SJCRH30 (cell line): ENCODE measurements around the gene IL1RAPL1. TPM values are rescaled to one million over a fixed set of nuclear protein-coding genes. Genes with fewer than 3 reads are reported as not detected.

Experiments used
- DNase-seq, 2 experiments: peaks; one replicate each; pipeline ENCODE4 v3.0.0-alpha.2; 2015 to 2020
- H3K27ac ChIP-seq: fragments of 250-450 bp; sonication (Bioruptor Pico); 2 replicates; pipeline ENCODE4 v1.5.1; 2020; ENCODE audit warnings: mild to moderate bottlenecking, moderate library complexity
- H3K27me3 ChIP-seq: fragments of 250-450 bp; sonication (Bioruptor Pico); 2 replicates; pipeline ENCODE4 v1.5.1; 2020; ENCODE audit warnings: mild to moderate bottlenecking, moderate library complexity
- H3K36me3 ChIP-seq: fragments of 250-450 bp; sonication (Bioruptor Pico); 2 replicates; pipeline ENCODE4 v1.5.1; 2020; ENCODE audit warnings: mild to moderate bottlenecking, moderate library complexity
- H3K4me1 ChIP-seq: fragments of 250-450 bp; sonication (Bioruptor Pico); 2 replicates; pipeline ENCODE4 v1.5.1; 2020; ENCODE audit warnings: mild to moderate bottlenecking, moderate library complexity
- H3K4me3 ChIP-seq: fragments of 250-450 bp; sonication (Bioruptor Pico); 2 replicates; pipeline ENCODE4 v1.5.1; 2020; ENCODE audit warnings: mild to moderate bottlenecking, moderate library complexity
- H3K9me3 ChIP-seq: fragments of 250-450 bp; sonication (Bioruptor Pico); replicated peaks from 2 replicates; pipeline ENCODE4 v1.5.1; 2020; ENCODE audit warnings: mild to moderate bottlenecking, moderate library complexity
- total RNA-seq: library from RNA; depleted of rRNA; stranded (reverse); fragments of >200 nt; shearing (Covaris generic); gene quantifications from 2 replicates; pipeline ENCODE4 v1.2.3, GENCODE V29; 2014

The IL1RAPL1 gene
- total RNA-seq, 1 experiment from 2014 or later: not detected

DNA sequence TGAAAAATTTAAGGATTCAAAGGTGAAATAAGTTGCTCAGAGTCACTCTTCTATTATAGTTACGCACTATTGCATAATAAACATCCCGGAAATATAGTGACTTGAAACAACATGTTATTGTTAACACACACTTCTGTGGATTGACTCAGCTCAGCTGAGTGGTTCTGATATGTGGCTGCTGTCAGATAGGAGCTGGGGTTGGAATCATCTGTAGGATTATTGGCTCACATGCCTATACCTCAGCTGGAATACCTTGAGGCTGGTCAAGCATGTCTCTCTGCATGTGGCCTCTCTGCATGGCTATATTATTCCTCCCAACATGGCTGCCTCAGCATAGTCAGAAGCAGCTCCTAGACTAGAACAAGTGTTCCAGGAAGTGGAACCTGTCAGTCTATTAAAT lies 1141.4 kb downstream of the IL1RAPL1 start:
- no peaks in the 10 kb centered on the region for H3K9me3 ChIP-seq
- H3K27ac ChIP-seq: no peak overlapping the region
- no peak overlapping the region for H3K4me3 ChIP-seq
- no peak for DNase-seq
- H3K27me3 ChIP-seq: no peaks in the 10 kb centered on the region
- H3K4me1 ChIP-seq: no peaks in the 10 kb centered on the region
- H3K36me3 ChIP-seq: no peaks in the 10 kb centered on the region

DNA sequence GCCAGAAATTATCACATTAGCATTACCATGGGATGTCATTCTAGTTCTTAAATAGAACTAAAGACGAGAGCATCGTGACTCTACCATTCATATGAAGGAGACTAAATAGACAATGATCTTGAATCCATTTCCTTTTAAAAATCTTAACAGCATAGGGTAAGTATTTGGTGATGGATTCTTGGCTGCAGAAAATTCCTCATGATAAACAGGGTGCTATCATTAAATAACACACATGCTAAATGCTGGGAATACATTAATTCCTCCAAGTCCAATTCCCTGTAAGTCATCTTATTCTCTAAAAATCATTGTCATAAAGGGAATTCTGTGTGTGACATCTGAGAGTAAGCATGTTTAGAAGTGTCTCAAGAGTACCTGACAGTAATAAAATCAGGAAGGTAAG lies 1157.7 kb downstream of the IL1RAPL1 start:
- Histone ChIP-seq H3K4me3 (no peak overlapping the region), H3K4me1 (no peaks in the 10 kb centered on the region), H3K27me3 (no peaks in the 10 kb centered on the region), H3K27ac (no peak overlapping the region), H3K9me3 (no peaks in the 10 kb centered on the region), H3K36me3 (no peaks in the 10 kb centered on the region)
- no peak for DNase-seq

DNA sequence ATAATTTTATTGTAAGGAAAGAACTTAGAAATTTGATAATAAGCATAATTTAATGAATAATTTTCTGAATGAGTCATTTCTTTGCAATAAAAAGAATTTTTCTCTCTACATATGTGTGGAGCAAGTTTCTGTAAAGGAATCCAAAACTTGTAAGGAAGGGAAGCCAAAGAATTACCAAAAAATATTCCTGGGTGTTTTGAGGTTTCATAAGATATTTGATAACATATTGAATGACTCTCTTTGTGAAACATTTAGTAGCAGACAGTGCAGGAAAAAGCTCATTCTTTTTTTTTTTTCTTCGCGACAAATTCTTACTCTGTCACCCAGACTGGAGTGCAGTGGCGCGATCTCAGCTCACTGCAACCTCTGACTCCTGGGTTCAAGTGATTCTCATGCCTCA lies 1159.1 kb downstream of the IL1RAPL1 start:
- H3K4me3 ChIP-seq: no peak overlapping the region
- no peaks in the 10 kb centered on the region for H3K9me3 ChIP-seq
- no peak overlapping the region for H3K27ac ChIP-seq
- no peaks in the 10 kb centered on the region for H3K4me1 ChIP-seq
- H3K36me3 ChIP-seq: no peaks in the 10 kb centered on the region
- H3K27me3 ChIP-seq: no peaks in the 10 kb centered on the region
- no peak for DNase-seq

DNA sequence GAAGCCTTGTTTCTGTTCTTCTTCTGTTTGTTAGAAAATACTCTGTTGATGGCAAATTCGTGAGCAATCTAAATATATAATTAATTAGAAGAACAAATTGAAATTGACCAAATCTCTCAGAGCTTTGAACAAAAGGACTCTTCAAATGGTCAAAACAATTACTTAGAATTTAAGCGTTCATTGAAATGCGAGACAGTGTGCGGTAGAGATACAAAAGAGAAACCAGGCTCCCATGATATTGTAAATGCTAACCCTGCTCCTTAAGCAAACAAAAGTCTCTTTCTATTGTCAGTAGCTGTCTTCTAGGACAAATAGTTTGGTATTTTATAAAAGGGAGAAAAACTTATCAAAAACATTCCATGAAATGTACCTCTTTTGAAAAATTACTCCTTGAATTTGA lies 1174.8 kb downstream of the IL1RAPL1 start:
- Histone ChIP-seq H3K27ac (no peak overlapping the region), H3K36me3 (no peaks in the 10 kb centered on the region), H3K27me3 (no peaks in the 10 kb centered on the region), H3K9me3 (no peaks in the 10 kb centered on the region), H3K4me1 (no peaks in the 10 kb centered on the region), H3K4me3 (no peak overlapping the region)
- DNase-seq: no peak

DNA sequence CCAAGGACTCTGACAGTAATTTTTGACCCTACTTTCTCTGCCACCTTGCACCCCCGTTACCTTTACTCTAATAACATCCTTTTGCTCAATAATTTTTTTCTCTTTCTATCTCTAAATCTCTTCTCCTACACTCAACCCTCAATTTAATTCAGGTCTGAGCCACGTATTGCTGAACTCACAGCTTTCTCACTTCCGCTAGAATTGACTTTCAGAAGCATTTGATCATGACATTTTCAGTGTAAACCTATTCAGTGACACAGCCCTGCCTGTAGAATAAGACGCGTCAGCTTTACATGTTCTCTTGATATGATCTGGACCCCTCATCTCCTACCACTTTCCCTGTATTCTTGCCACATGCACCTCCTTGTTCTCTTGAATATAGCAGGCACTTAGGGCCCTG lies 1188.6 kb downstream of the IL1RAPL1 start:
- Histone ChIP-seq H3K4me1 (no peaks in the 10 kb centered on the region), H3K27me3 (no peaks in the 10 kb centered on the region), H3K9me3 (no peaks in the 10 kb centered on the region), H3K27ac (no peak overlapping the region), H3K36me3 (no peaks in the 10 kb centered on the region), H3K4me3 (no peak overlapping the region)
- no peak for DNase-seq

DNA sequence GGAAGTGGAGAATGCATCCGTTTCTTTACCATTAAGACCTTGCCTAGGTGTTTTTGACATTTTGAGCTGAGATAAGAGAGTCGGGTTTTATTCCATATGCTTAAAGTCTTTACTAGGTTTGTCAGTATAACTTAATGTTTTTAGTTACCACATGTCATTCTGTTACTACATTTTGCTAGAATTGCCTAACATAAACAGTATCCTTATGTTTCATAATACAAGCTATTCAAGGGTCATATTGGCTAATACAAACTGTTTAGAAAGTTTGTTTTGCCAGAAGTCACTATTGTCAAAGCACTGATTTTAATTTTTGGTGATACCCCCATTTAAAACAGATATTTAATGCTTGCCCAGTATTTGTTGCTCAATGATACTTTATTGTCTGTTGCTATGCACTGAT lies 1200.4 kb downstream of the IL1RAPL1 start:
- Histone ChIP-seq H3K9me3 (no peaks in the 10 kb centered on the region), H3K4me1 (no peaks in the 10 kb centered on the region), H3K4me3 (no peak overlapping the region), H3K36me3 (no peaks in the 10 kb centered on the region), H3K27me3 (no peaks in the 10 kb centered on the region), H3K27ac (no peak overlapping the region)
- DNase-seq: no peak

DNA sequence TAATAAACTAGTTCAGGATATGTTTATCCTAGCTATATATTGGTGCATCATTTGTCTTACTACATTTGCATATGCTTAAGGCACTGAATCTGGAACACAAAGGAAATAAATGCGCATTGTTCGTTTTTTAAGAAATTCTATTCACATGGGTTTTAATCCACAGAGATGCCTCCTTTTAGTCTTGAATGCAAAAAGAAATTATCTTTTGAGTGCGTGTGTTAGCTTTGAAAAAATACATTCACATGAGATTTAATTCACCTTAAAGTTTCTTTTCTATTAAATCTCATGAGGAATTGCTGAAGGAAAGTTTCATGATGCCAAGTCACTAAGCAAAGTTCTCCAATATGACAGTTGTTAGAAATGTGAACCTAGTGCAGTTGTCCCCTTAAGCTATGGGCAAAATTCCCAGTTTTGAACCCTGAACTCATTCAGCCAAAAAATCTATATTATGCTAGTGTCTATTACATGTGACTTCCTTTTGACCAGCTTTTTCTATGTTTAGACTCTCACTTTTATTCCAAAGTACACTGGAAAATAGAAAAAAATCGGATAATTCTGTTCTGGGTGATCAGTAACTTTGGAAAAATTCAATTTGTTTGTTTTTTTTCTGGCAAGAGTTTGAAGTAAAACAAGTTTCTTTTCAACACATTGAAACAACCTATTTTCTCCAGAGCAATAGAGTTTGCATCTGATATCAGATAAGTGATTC lies 1201.9 kb downstream of the IL1RAPL1 start:
- DNase-seq: peak in 1 of 2 experiments; percentile 2
- H3K4me3 ChIP-seq: no peak overlapping the region
- no peaks in the 10 kb centered on the region for H3K27me3 ChIP-seq
- H3K4me1 ChIP-seq: no peaks in the 10 kb centered on the region
- H3K27ac ChIP-seq: no peak overlapping the region
- no peaks in the 10 kb centered on the region for H3K36me3 ChIP-seq
- H3K9me3 ChIP-seq: no peaks in the 10 kb centered on the region

DNA sequence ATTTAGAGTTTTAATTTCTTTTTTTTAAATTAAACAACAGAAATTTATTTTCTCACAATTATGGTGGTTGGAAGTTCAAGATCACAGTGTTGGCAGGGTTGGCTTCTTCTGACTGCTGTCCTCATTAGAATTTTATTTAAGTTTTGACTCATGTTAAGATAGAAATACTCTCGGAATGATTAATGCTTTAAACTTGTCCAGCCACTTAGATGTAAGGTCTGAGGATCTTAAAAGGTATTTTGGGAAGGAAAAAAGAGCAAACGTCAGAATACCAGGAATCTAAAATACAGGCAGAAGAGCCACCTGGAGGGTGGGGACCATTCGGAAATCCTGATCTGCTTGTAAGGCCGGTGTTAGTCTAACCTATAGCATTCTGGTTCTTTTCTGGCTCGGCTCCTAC lies 1205.1 kb downstream of the IL1RAPL1 start:
- Histone ChIP-seq H3K27ac (no peak overlapping the region), H3K4me3 (no peak overlapping the region), H3K27me3 (no peaks in the 10 kb centered on the region), H3K4me1 (no peaks in the 10 kb centered on the region), H3K36me3 (no peaks in the 10 kb centered on the region), H3K9me3 (no peaks in the 10 kb centered on the region)
- DNase-seq: no peak

DNA sequence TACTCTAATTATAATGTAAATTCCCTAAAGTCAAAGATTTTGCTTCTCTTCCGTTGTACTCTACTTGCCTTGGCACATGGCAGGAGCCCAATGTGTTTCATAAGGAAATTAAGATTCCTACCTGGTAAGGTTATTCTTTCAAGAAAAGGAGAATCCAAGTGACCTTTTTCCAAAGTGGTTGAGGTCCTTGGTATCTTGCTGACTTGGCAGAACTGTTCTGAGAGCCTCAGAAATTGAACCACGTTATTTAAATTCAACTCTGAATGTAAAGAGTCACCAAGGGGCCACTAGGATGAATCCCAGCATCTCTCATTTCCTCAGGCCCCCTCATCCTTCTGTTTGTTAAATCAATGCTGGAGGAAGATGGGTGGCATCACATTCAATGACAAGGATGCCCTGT lies 1209.9 kb downstream of the IL1RAPL1 start:
- no peaks in the 10 kb centered on the region for H3K9me3 ChIP-seq
- no peaks in the 10 kb centered on the region for H3K27me3 ChIP-seq
- no peak overlapping the region for H3K4me3 ChIP-seq
- H3K36me3 ChIP-seq: no peaks in the 10 kb centered on the region
- H3K4me1 ChIP-seq: no peaks in the 10 kb centered on the region
- no peak overlapping the region for H3K27ac ChIP-seq
- no peak for DNase-seq

DNA sequence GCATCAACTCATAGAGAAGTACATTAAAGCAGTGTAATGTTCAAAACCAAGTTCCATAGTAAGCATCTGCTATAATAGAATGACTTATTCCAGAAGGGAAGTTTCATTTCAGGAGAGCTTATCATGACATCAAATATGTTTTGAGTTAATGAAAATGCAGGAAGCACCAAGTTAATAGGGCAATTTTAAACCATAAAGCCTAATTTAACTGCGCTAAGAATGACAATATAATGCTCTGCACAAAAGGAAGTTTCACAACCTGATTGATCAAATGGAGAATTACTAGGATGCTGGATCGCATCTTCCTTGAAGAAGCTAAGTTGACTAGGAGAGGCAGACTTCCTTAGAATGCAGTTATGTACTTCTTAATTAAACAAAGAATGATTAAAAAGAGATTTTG lies 1211.2 kb downstream of the IL1RAPL1 start:
- no peaks in the 10 kb centered on the region for H3K27me3 ChIP-seq
- no peak overlapping the region for H3K27ac ChIP-seq
- H3K9me3 ChIP-seq: no peaks in the 10 kb centered on the region
- DNase-seq: no peak
- no peaks in the 10 kb centered on the region for H3K36me3 ChIP-seq
- no peak overlapping the region for H3K4me3 ChIP-seq
- no peaks in the 10 kb centered on the region for H3K4me1 ChIP-seq

DNA sequence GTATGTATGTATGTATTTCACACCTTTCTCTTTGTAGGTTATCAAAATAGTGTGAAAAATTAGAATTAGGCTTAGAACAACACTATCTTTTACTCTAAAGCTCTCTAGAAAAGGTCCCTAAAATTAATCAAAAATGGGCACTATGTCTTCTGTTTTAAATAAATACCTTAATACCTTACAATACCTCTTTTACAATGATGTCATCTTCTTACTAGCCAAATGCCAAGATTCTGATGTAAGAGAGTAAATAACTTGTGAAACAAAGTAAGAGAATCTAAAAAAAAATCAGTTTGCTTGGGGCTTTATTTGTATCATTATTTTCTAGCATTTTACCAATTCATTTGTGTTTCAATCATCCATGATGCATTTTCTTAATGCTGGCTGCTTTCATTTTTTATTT lies 1225.9 kb downstream of the IL1RAPL1 start:
- H3K4me3 ChIP-seq: no peak overlapping the region
- H3K27ac ChIP-seq: no peak overlapping the region

DNA sequence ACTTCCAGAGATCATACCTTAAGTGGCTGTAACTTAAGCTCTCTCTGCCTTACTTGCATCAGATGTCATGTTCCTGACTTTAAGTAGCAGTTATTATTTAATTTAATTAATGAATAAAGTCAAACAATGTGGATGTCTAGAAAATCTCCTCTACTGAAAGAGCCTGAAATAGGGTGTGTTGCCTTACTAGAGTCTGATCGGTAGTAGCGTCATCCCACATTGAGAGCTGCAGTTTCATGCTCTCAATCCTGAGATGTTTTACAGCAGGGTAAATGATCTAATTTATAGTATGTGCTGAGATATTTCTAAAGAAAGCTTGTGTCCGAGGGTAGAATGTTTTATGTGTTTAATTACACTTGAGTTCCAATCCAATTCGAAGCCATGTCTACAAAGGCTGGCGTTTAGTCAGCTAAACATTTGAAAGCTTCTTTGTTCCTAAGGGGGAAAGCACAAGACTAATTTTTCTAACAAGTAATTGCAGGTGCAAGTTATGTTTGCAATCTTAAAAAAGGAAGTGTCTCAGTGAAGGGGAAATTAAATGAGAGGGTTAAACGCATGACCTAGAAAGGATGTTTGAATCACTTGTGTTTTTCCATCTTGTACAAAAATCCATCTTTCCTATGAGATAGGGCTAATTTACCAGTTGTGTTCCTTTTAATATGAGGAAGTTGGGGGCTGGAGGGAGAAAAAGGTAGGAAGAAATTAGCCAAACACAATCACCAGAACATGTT lies 1237.1 kb downstream of the IL1RAPL1 start:
- no peaks in the 10 kb centered on the region for H3K4me1 ChIP-seq
- H3K9me3 ChIP-seq: no peaks in the 10 kb centered on the region
- H3K27me3 ChIP-seq: no peaks in the 10 kb centered on the region
- no peak overlapping the region for H3K27ac ChIP-seq
- no peaks in the 10 kb centered on the region for H3K36me3 ChIP-seq
- DNase-seq: no peak
- H3K4me3 ChIP-seq: no peak overlapping the region

More for the DNA sequence above, 1225.9 kb downstream of the IL1RAPL1 start:
- no peaks in the 10 kb centered on the region for H3K36me3 ChIP-seq
- no peaks in the 10 kb centered on the region for H3K9me3 ChIP-seq
- H3K27me3 ChIP-seq: no peaks in the 10 kb centered on the region
- no peaks in the 10 kb centered on the region for H3K4me1 ChIP-seq
- no peak for DNase-seq

DNA sequence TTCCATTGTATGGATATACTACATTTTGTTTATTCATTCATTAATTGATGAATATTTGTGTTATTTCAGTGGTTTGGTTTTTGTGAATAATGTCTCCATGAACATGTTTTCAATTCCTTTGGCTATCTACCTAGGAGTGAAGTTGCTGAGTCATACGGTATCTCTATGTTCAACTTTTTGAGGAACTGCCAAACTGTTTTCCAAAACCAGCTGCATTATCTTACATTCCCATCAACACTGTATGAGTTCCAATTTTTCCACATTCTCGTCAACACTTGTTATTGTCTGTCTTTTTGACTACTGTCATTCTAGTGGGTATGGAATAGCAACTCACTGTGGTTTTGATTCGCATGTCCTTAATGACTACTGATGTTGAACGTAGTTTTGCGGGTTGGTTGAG lies 1239.5 kb downstream of the IL1RAPL1 start:
- Histone ChIP-seq H3K27me3 (no peaks in the 10 kb centered on the region), H3K36me3 (no peaks in the 10 kb centered on the region), H3K27ac (no peak overlapping the region), H3K4me3 (no peak overlapping the region), H3K4me1 (no peaks in the 10 kb centered on the region), H3K9me3 (no peaks in the 10 kb centered on the region)
- DNase-seq: no peak

DNA sequence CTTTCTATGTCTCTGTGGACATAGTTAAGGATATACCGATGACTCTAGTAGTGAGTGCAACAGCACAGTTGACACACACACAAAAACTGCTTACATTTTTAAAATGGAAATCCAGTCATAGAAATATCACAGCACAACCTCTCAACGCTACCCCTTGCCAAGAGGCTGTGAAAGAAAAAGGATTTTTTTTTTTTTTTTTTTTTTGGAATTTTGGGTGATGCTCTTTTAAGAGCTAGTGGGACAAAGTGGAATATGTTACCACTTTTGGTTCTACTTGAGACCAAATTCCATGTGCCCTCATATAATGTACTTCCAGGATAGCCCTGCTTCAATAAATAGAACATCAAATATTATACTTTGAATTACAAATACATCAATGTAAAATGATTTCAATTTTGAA lies 1247.1 kb downstream of the IL1RAPL1 start:
- H3K4me3 ChIP-seq: no peak overlapping the region
- no peak for DNase-seq

DNA sequence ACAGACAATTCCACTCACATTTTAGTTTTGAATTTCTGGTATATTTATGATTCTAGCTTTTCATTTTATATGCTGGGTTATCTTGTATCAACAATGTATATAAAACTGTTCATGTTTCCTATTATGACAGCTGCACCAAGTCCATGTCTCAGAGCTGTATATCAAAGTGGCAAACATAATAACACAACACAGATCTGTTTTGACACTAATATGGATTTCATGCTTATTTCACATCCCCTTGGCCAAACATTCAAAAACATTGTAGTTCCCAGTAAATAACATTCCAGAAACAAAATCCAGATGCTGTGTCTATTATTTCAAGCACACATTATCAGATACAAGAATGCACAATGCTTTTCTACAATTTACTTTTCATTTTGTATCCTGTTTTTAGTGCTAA lies 1247.5 kb downstream of the IL1RAPL1 start:
- H3K4me3 ChIP-seq: no peak overlapping the region
- no peaks in the 10 kb centered on the region for H3K9me3 ChIP-seq
- H3K27ac ChIP-seq: no peak overlapping the region
- no peaks in the 10 kb centered on the region for H3K36me3 ChIP-seq
- no peaks in the 10 kb centered on the region for H3K27me3 ChIP-seq
- no peaks in the 10 kb centered on the region for H3K4me1 ChIP-seq
- DNase-seq: no peak

More for the DNA sequence above, 1247.1 kb downstream of the IL1RAPL1 start:
- Histone ChIP-seq H3K9me3 (no peaks in the 10 kb centered on the region), H3K4me1 (no peaks in the 10 kb centered on the region), H3K27ac (no peak overlapping the region), H3K27me3 (no peaks in the 10 kb centered on the region), H3K36me3 (no peaks in the 10 kb centered on the region)

DNA sequence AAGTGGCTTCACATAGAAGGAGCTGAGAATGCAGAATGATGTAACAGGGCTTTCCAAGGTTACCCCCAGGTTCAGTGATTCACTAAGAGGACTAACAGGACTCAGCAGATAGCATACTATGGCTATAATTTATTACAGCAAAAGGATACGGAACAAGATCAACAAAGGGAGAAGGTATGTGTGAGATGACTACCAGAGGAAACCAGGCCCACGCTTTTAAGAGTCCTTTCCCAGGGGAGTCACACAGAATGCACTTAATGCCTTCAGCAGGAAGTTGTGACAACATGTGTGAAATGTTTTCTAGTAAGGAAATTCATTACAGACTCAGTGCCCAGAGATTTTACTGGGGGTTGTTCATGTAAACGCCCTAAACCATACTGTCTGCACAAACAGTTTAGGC lies 1254.5 kb downstream of the IL1RAPL1 start:
- Histone ChIP-seq H3K27ac (no peak overlapping the region), H3K9me3 (no peaks in the 10 kb centered on the region), H3K27me3 (no peaks in the 10 kb centered on the region), H3K4me3 (no peak overlapping the region), H3K4me1 (no peaks in the 10 kb centered on the region), H3K36me3 (no peaks in the 10 kb centered on the region)
- DNase-seq: no peak
